NCI-H2107 treated with DMSO at 0.1 percent for 48 hours (cell line): ENCODE data around the gene THBS2.

ENCODE experiments used
- DNase-seq: peaks from one replicate; lab custom pipeline; 2025; ENCODE audit not compliant: unreplicated experiment; lab: John Stamatoyannopoulos, UW

The THBS2 gene

GRCh38 chr6:169167581-169168301 is 85.9 kb downstream of the THBS2 start:
- DNase-seq, result no peak

GRCh38 chr6:169166896-169167580 is 86.6 kb downstream of the THBS2 start:
- no peak for DNase-seq
